Mesothelial cell of epicardium (in vitro differentiated cells): ENCODE data around the gene LRRC4B. TPM values are rescaled to one million over a fixed set of nuclear protein-coding genes. Genes with fewer than 3 reads are reported as not detected.

ENCODE experiments used
- DNase-seq, 2 experiments: peaks; one replicate each; pipeline ENCODE4 v3.0.0; 2021; ENCODE audit warnings: low spot score in 2 of 2; ENCODE audit not compliant: unreplicated experiment in 2 of 2
- H3K27ac Mint-ChIP-seq: 2 replicates; pipeline ENCODE4 v1.8.0; 2021; ENCODE audit warnings: mixed read lengths
- H3K27me3 Mint-ChIP-seq: 2 replicates; pipeline ENCODE4 v1.8.0; 2021; ENCODE audit warnings: low read depth, mixed read lengths
- H3K36me3 Mint-ChIP-seq: 2 replicates; pipeline ENCODE4 v1.8.0; 2021; ENCODE audit warnings: mixed read lengths
- H3K4me1 Mint-ChIP-seq: 2 replicates; pipeline ENCODE4 v1.8.0; 2021; ENCODE audit warnings: mixed read lengths
- H3K4me3 Mint-ChIP-seq: 2 replicates; pipeline ENCODE4 v1.8.0; 2021; ENCODE audit warnings: mild to moderate bottlenecking, moderate library complexity, mixed read lengths
- H3K9me3 Mint-ChIP-seq: 2 replicates; pipeline ENCODE4 v1.8.0; 2021; ENCODE audit warnings: mixed read lengths
- CTCF ChIP-seq: fragments of 200-600 bp; sonication (generic); IDR thresholded peaks from one replicate; pipeline ENCODE4 v1.5.0; 2021; ENCODE audit warnings: antibody characterized with exemption; ENCODE audit not compliant: unreplicated experiment
- total RNA-seq: library from RNA; stranded (reverse); gene quantifications from 3 replicates; pipeline ENCODE4 v1.2.1, GENCODE V29; 2021

The LRRC4B gene
- total RNA-seq, 1 donor from 2014 or later = 16.3 TPM

- H3K4me3 Mint-ChIP-seq = peak overlapping the region; percentile 4
- DNase-seq = no peak
- no peaks in the 10 kb centered on the region for H3K9me3 Mint-ChIP-seq
- no peak for TF ChIP-seq CTCF
- peaks cover 5% of the 10 kb centered on the region for H3K4me1 Mint-ChIP-seq
- H3K36me3 Mint-ChIP-seq = no peaks in the 10 kb centered on the region
- H3K27me3 Mint-ChIP-seq = peaks cover 81% of the 10 kb centered on the region
- H3K27ac Mint-ChIP-seq = no peak overlapping the region
Measured at GRCh38 chr19:50568728-50569698, 778 bp upstream of the LRRC4B start.

GRCh38 chr19:50567052-50567841 lies 988 bp downstream of the LRRC4B start:
- Mint-ChIP-seq H3K4me3 (peak overlapping the region; percentile 57), H3K27ac (no peak overlapping the region), H3K36me3 (no peaks in the 10 kb centered on the region), H3K4me1 (peaks cover 5% of the 10 kb centered on the region), H3K9me3 (no peaks in the 10 kb centered on the region), H3K27me3 (peaks cover 89% of the 10 kb centered on the region)
- no peak for DNase-seq
- TF ChIP-seq CTCF = no peak

- peaks cover 5% of the 10 kb centered on the region for H3K4me1 Mint-ChIP-seq
- H3K4me3 Mint-ChIP-seq = peak overlapping the region; percentile 57
- no peak for DNase-seq
Measured at GRCh38 chr19:50565984-50566903, 2.0 kb downstream of the LRRC4B start.

GRCh38 chr19:50564229-50565105 lies 3.8 kb downstream of the LRRC4B start:
- no peak overlapping the region for H3K27ac Mint-ChIP-seq
- H3K9me3 Mint-ChIP-seq = no peaks in the 10 kb centered on the region
- H3K4me3 Mint-ChIP-seq = no peak overlapping the region
- no peak for TF ChIP-seq CTCF
- H3K36me3 Mint-ChIP-seq = no peaks in the 10 kb centered on the region
- peaks cover 5% of the 10 kb centered on the region for H3K4me1 Mint-ChIP-seq
- DNase-seq = no peak
- H3K27me3 Mint-ChIP-seq = peaks cover 83% of the 10 kb centered on the region

More at GRCh38 chr19:50565984-50566903, 2.0 kb downstream of the LRRC4B start:
- Mint-ChIP-seq H3K27ac (no peak overlapping the region), H3K36me3 (no peaks in the 10 kb centered on the region), H3K27me3 (peaks cover 84% of the 10 kb centered on the region), H3K9me3 (no peaks in the 10 kb centered on the region)
- TF ChIP-seq CTCF = no peak
